CD4-positive, alpha-beta T cell (primary cell): ENCODE results near the gene RETSAT. TPM values are rescaled to one million over a fixed set of nuclear protein-coding genes. Genes with fewer than 3 reads are reported as not detected.
A peak's percentile ranks its signal among the peaks of the same experiment; 100 is the strongest.

Experiments
- ATAC-seq: fragments of 200-7000 bp; cut with Tn5 transposase; one replicate; pipeline ENCODE4 v1.10.0; 2022; ENCODE audit warnings: mild to moderate bottlenecking; ENCODE audit not compliant: poor library complexity
- CTCF ChIA-PET: fragments of 350-600 bp; sonication (Branson Sonifier 250); formaldehyde crosslinking; loops from one replicate; lab custom pipeline; 2021; ENCODE audit warnings: antibody characterized with exemption, inconsistent platforms; lab: Charles Lee
- POLR2A ChIA-PET: fragments of 350-600 bp; sonication (Branson Sonifier 250); formaldehyde crosslinking; loops from one replicate; lab custom pipeline; 2021; ENCODE audit warnings: antibody characterized with exemption, inconsistent platforms; lab: Charles Lee
- DNase-seq, 14 experiments: peaks; one replicate each; pipeline ENCODE4 v3.0.0-alpha.2; 2013 to 2020; ENCODE audit warnings: mixed read lengths in 2 of 14
- H3K27ac ChIP-seq, 2 donors: one replicate each; pipeline versions ENCODE4 v1.5.1 to v1.7.0; 2013; ENCODE audit warnings: low read length in 2 of 2, low read depth in 1 of 2, mild to moderate bottlenecking in 1 of 2
- H3K27me3 ChIP-seq, 2 experiments: 1 replicate in 1 of 2; 2 replicates in 1 of 2; pipeline versions ENCODE4 v1.6.1 to v1.7.0; 2013; ENCODE audit warnings: low read length in 2 of 2, control low read depth in 1 of 2, mild to moderate bottlenecking in 1 of 2, moderate library complexity in 1 of 2; ENCODE audit not compliant: insufficient read depth in 2 of 2, control insufficient read depth in 1 of 2
- H3K36me3 ChIP-seq: one replicate; pipeline ENCODE4 v1.6.1; 2013; ENCODE audit warnings: low read length, control low read depth; ENCODE audit not compliant: insufficient read depth
- H3K4me1 ChIP-seq: one replicate; pipeline ENCODE4 v1.6.1; 2013; ENCODE audit warnings: low read length, control low read depth; ENCODE audit not compliant: insufficient read depth
- H3K4me3 ChIP-seq: one replicate; pipeline ENCODE4 v1.5.1; 2013; ENCODE audit warnings: mild to moderate bottlenecking, low read length, moderate library complexity
- H3K9me3 ChIP-seq, 2 experiments: 1 replicate in 1 of 2; 2 replicates in 1 of 2; pipeline versions ENCODE4 v1.6.1 to v1.7.0; 2013; ENCODE audit warnings: low read length in 2 of 2, mild to moderate bottlenecking in 2 of 2, control low read depth in 1 of 2, moderate library complexity in 1 of 2; ENCODE audit not compliant: control insufficient read depth in 1 of 2, insufficient read depth in 1 of 2
- H3K27ac Mint-ChIP-seq: one replicate; pipeline ENCODE4 v1.8.0; 2020; ENCODE audit warnings: mixed read lengths
- H3K27me3 Mint-ChIP-seq: one replicate; pipeline ENCODE4 v1.8.0; 2021; ENCODE audit warnings: mixed read lengths
- H3K36me3 Mint-ChIP-seq: one replicate; pipeline ENCODE4 v1.8.0; 2021; ENCODE audit warnings: low read depth, mixed read lengths
- H3K4me1 Mint-ChIP-seq: one replicate; pipeline ENCODE4 v1.8.0; 2021; ENCODE audit warnings: low read depth, mixed read lengths
- H3K4me3 Mint-ChIP-seq: one replicate; pipeline ENCODE4 v1.8.0; 2020; ENCODE audit warnings: mild to moderate bottlenecking, mixed read lengths
- H3K9me3 Mint-ChIP-seq: one replicate; pipeline ENCODE4 v1.8.0; 2020; ENCODE audit warnings: mixed read lengths
- intact Hi-C, 2 experiments: fragments of 100-400 bp; cut with DNase I in 1 of 2; cut with micrococcal nuclease in 1 of 2; formaldehyde crosslinking; loops; one replicate each; pipeline versions ENCODE4 v1.15.1 to v1.9.0; 2023 to 2025; cut with DNase I, micrococcal nuclease
- polyA plus RNA-seq, 2 donors: library from polyadenylated mRNA; unstranded; fragments of 120-200 nt; gene quantifications; one replicate each; pipeline ENCODE4 v1.2.1, GENCODE V29; 2013
- total RNA-seq, 174 experiments: library from RNA in 2 of 174; stranded (reverse) in 2 of 174; gene quantifications; one replicate each; pipeline ENCODE4 v1.2.3 and lab custom pipeline; 2021 to 2026
- TF ChIP-seq, protein P1 (sequence below): fragments of 200-600 bp; IDR thresholded peaks from one replicate; pipeline ENCODE4 v1.8.0; 2022; ENCODE audit warnings: antibody characterized with exemption, mild to moderate bottlenecking

RETSAT gene
- total RNA-seq (10 to 100 TPM; 19.2 to 22.2 TPM), total RNA-seq (lab: John Stamatoyannopoulos, UW) (5.1 to 50.7 (median 31.8) reads per million in 172 experiments)
- 20.1 TPM for polyA plus RNA-seq (2013, experiment 1 of 2)
- polyA plus RNA-seq (2013, experiment 2 of 2) = 24.5 TPM

GRCh38 chr2:85354286-85355072 is at the start of gene RETSAT, which contains the start of gene ELMOD3:
Gene RETSAT, minus strand, starts transcription at chr2:85354528. Its CDS starts 21 bp downstream, at chr2:85354507.
Gene ELMOD3, plus strand, starts transcription at chr2:85354769. Its CDS starts 2,430 bp downstream, at chr2:85357199.
- Mint-ChIP-seq H3K27ac (peak within 1 kb of the TSS; percentile 94), H3K27me3 (no peaks in the 10 kb centered on the region), H3K4me1 (peaks cover 63% of the 10 kb centered on the region), H3K9me3 (no peaks in the 10 kb centered on the region), H3K36me3 (peaks cover 59% of the 10 kb centered on the region), H3K4me3 (peak within 1 kb of the TSS; percentile 99)
- Histone ChIP-seq H3K4me3 (peak within 1 kb of the TSS; percentile 68), H3K27ac (peak within 1 kb of the TSS; percentile 75), H3K36me3 (peaks cover 52% of the 10 kb centered on the region), H3K9me3 (no peaks in the 10 kb centered on the region), H3K4me1 (peaks cover 44% of the 10 kb centered on the region), H3K27me3 (no peaks in the 10 kb centered on the region)
- DNase-seq (peak; percentile 89 to 99 (median 94)), ATAC-seq (peak; percentile 98)
- intact Hi-C loops = loop anchor here (1.0 to 10.0 kb wide), 6 partner anchors 26 to 263 kb away; partner anchors contain the start of genes CAPG (in 2 of the 2), MAT2A (in 1 of the 2), SH2D6 (in 1 of the 2) and USP39 (in 1 of the 2)
- TF ChIP-seq, protein P1, sequence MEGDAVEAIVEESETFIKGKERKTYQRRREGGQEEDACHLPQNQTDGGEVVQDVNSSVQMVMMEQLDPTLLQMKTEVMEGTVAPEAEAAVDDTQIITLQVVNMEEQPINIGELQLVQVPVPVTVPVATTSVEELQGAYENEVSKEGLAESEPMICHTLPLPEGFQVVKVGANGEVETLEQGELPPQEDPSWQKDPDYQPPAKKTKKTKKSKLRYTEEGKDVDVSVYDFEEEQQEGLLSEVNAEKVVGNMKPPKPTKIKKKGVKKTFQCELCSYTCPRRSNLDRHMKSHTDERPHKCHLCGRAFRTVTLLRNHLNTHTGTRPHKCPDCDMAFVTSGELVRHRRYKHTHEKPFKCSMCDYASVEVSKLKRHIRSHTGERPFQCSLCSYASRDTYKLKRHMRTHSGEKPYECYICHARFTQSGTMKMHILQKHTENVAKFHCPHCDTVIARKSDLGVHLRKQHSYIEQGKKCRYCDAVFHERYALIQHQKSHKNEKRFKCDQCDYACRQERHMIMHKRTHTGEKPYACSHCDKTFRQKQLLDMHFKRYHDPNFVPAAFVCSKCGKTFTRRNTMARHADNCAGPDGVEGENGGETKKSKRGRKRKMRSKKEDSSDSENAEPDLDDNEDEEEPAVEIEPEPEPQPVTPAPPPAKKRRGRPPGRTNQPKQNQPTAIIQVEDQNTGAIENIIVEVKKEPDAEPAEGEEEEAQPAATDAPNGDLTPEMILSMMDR = no peak
- CTCF ChIA-PET = interaction anchor here (0.7 to 1.7 kb wide), 4 partner anchors 26 to 283 kb away, joined by 3 read pairs; partner anchors contain the start of gene TGOLN2
- POLR2A ChIA-PET = interaction anchor here (0.5 to 5.1 kb wide), 39 partner anchors 8 to 1087 kb away, joined by 3 to 216 read pairs (median 4); partner anchors contain the start of genes C2orf68, GGCX, KDM3A and MAT2A

DNA sequence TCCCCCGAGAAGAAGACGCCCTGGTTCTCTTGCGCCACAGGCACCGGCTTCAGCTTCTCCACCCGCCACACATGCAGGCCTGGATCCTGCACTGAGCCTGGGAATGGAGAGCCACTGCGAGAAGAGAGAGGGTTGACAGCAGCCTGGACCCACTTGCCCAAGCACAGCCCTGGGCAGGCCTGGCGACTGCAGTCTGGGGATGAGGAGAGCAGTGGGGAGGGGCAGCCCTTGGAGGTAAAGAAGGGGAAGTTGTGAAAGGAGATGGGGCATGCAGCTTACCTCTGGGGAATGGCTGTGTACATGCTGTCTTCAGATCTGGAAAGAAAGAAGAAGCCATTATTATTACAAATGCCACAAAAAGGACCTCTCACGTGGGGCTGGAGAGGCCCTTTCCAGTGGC is 47.5 kb upstream of the RETSAT start:
- Histone ChIP-seq H3K4me1 (peaks cover 23% of the 10 kb centered on the region), H3K36me3 (peaks cover 18% of the 10 kb centered on the region), H3K27me3 (no peaks in the 10 kb centered on the region), H3K9me3 (peaks cover 0 to 13% of the 10 kb centered on the region in 2 experiments), H3K4me3 (no peak overlapping the region), H3K27ac (no peak overlapping the region)
- Mint-ChIP-seq H3K27ac (no peak overlapping the region), H3K4me3 (no peak overlapping the region), H3K36me3 (peaks cover 28% of the 10 kb centered on the region), H3K27me3 (no peaks in the 10 kb centered on the region), H3K9me3 (peaks cover 2% of the 10 kb centered on the region), H3K4me1 (peaks cover 16% of the 10 kb centered on the region)
- ChIA-PET CTCF (interaction anchor here (1.2 kb wide), 1 partner anchor 10 kb away, joined by 3 read pairs; no protein-coding TSS in a partner anchor), POLR2A (no interaction called here)
- intact Hi-C loops = no loop called here
- TF ChIP-seq, protein P1 = no peak
- ATAC-seq (no peak), DNase-seq (no peak)

GRCh38 chr2:85401464-85401805 is 47.1 kb upstream of the RETSAT start:
- Histone ChIP-seq H3K4me3 (no peak overlapping the region), H3K27ac (no peak overlapping the region), H3K27me3 (no peaks in the 10 kb centered on the region), H3K9me3 (peaks cover 0 to 13% of the 10 kb centered on the region in 2 experiments), H3K4me1 (peaks cover 19% of the 10 kb centered on the region), H3K36me3 (peaks cover 22% of the 10 kb centered on the region)
- Mint-ChIP-seq H3K27ac (no peak overlapping the region), H3K9me3 (peaks cover 2% of the 10 kb centered on the region), H3K27me3 (no peaks in the 10 kb centered on the region), H3K36me3 (peaks cover 28% of the 10 kb centered on the region), H3K4me3 (no peak overlapping the region), H3K4me1 (peaks cover 15% of the 10 kb centered on the region)
- ChIA-PET POLR2A (no interaction called here), CTCF (no interaction called here)
- intact Hi-C loops = no loop called here
- TF ChIP-seq, protein P1 = no peak
- ATAC-seq (no peak), DNase-seq (no peak)
